Fibroblast of lung (primary cell): Measurements from ENCODE around the gene TSEN15.
"Not testable (repeated sequence)": the region's sequence is repeated elsewhere in the genome, so short reads cannot be mapped to it uniquely, and the experiment has no call there.

Experiments used
- EZH2 ChIP-seq: IDR thresholded peaks from 2 replicates; pipeline ENCODE4 v1.5.1; 2012; ENCODE audit warnings: low read length, control low read depth, mild to moderate bottlenecking; ENCODE audit errors: missing control alignments
- TF ChIP-seq, protein P1 (sequence below), 2 donors: IDR thresholded peaks in 1 of 2; conservative IDR thresholded peaks in 1 of 2; 1 replicate in 1 of 2; 2 replicates in 1 of 2; pipeline ENCODE4 v1.5.1; 2011 to 2012; ENCODE audit warnings: low read length in 2 of 2, control low read depth in 1 of 2, inconsistent platforms in 1 of 2, low read depth in 1 of 2, mild to moderate bottlenecking in 1 of 2

DNA sequence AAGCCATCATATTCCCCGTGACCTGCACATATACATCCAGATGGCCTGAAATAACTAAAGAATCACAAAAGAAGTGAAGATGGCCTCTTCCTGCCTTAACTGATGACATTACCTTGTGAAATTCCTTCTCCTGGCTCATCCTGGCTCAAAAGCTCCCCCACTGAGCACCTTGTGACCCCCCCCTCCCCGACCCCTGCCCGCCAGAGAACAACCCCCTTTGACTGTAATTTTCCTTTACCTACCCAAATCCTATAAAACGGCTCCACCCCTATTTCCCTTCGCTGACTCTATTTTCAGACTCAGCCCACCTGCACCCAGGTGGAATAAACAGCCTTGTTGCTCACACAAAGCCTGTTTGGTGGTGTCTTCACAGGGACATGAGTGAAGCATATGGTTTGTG, 4.0 kb upstream of the TSEN15 start:
- TF ChIP-seq, protein P1, sequence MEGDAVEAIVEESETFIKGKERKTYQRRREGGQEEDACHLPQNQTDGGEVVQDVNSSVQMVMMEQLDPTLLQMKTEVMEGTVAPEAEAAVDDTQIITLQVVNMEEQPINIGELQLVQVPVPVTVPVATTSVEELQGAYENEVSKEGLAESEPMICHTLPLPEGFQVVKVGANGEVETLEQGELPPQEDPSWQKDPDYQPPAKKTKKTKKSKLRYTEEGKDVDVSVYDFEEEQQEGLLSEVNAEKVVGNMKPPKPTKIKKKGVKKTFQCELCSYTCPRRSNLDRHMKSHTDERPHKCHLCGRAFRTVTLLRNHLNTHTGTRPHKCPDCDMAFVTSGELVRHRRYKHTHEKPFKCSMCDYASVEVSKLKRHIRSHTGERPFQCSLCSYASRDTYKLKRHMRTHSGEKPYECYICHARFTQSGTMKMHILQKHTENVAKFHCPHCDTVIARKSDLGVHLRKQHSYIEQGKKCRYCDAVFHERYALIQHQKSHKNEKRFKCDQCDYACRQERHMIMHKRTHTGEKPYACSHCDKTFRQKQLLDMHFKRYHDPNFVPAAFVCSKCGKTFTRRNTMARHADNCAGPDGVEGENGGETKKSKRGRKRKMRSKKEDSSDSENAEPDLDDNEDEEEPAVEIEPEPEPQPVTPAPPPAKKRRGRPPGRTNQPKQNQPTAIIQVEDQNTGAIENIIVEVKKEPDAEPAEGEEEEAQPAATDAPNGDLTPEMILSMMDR (conservative IDR thresholded peaks at IDR 0.05 in 1 of 2, IDR thresholded peaks at IDR 0.05 in 1 of 2; ENCODE audit: low read depth in 1 of 2, low read length in 2 of 2), result not testable (repeated sequence)
- not testable (repeated sequence) for TF ChIP-seq EZH2
